ENCODE measurements around the gene USP32. TPM values are rescaled to one million over a fixed set of nuclear protein-coding genes. Genes with fewer than 3 reads are reported as not detected.

The USP32 gene
- total RNA-seq, 1 experiment from 2014 or later, result 73.5 TPM

GRCh38 chr17:60371416-60371815, 20.5 kb downstream of the USP32 start:
- H4K5ac ChIP-seq (ENCODE audit: insufficient read length, low read depth, low read length), result no peak overlapping the region
- H3K9ac ChIP-seq (ENCODE audit: extremely low read depth, insufficient read length, low read length), result no peak overlapping the region
- no peaks in the 10 kb centered on the region for H3K23me2 ChIP-seq (ENCODE audit: insufficient read length, low read depth, low read length, poor library complexity, severe bottlenecking)
- no peak overlapping the region for H4K8ac ChIP-seq (replicated peaks; ENCODE audit: insufficient read length, low read depth, low read length)
- peaks cover 2% of the 10 kb centered on the region; the same call in 1 of the 2 replicates for H3K4me1 ChIP-seq (ENCODE audit: insufficient read depth, low read length)
- Mint-ChIP-seq H3K4me1 (peaks cover 20% of the 10 kb centered on the region in 2 experiments), H3K27me3 (ENCODE audit: low read depth) (no peaks in the 10 kb centered on the region), H3K4me3 (no peak overlapping the region), H3K27ac (no peak overlapping the region), H3K36me3 (ENCODE audit: insufficient read depth in 1 of 3, low read depth in 3 of 3) (peaks cover 0 to 6% (median 2%) of the 10 kb centered on the region in 3 experiments; a peak in 3 of 7 replicates), H3K9me3 (no peaks in the 10 kb centered on the region)
- H3K9me3 ChIP-seq (ENCODE audit: control insufficient read depth, low read depth, low read length), result no peaks in the 10 kb centered on the region
- no peak for TF ChIP-seq CTCF (conservative IDR thresholded peaks at IDR 0.05)
- H4K20me1 ChIP-seq (ENCODE audit: control insufficient read depth, insufficient read depth, insufficient read length), result no peaks in the 10 kb centered on the region
- no CpG with 5 or more reads among the region's 3 CpGs for WGBS (ENCODE audit: extremely low coverage, insufficient read length, low lambda C conversion rate)
- no peak overlapping the region for H2AK5ac ChIP-seq (ENCODE audit: insufficient read length, low read length)
- no peak overlapping the region for H2BK15ac ChIP-seq (ENCODE audit: low read depth, low read length)
- H3K27me3 ChIP-seq (ENCODE audit: insufficient read depth, low read length), result no peaks in the 10 kb centered on the region
- peaks cover 21% of the 10 kb centered on the region; the same call in 1 of the 2 replicates for H3K79me2 ChIP-seq (ENCODE audit: insufficient read depth, low read length)
- no peak overlapping the region for H2BK120ac ChIP-seq (ENCODE audit: low read depth, low read length, poor library complexity, severe bottlenecking)
- no peak overlapping the region for H2BK20ac ChIP-seq (ENCODE audit: low read depth, low read length, poor library complexity, severe bottlenecking)
- no peak overlapping the region for H3K18ac ChIP-seq (ENCODE audit: insufficient read length, low read depth, low read length)
- DNase-seq, result no peak
- H2BK5ac ChIP-seq (ENCODE audit: insufficient read length, low read length), result no peak overlapping the region
- no peak overlapping the region for H2AFZ ChIP-seq (ENCODE audit: low read length)
- no peak overlapping the region for H3K4ac ChIP-seq (ENCODE audit: low read depth, low read length)
- H3K4me2 ChIP-seq (ENCODE audit: insufficient read depth, insufficient read length, low read length), result no peak overlapping the region
- H3T11ph ChIP-seq (ENCODE audit: low read length), result no peak overlapping the region
- H4K91ac ChIP-seq (ENCODE audit: insufficient read length, low read depth, low read length), result no peak overlapping the region
- no peak overlapping the region for H3K23ac ChIP-seq (ENCODE audit: insufficient read length, low read depth, low read length)
- H3K27ac ChIP-seq (ENCODE audit: insufficient read length, low read depth, low read length), result no peak overlapping the region
- no peaks in the 10 kb centered on the region for H3K79me1 ChIP-seq (ENCODE audit: insufficient read depth, low read depth, low read length, poor library complexity, severe bottlenecking)
- H3K14ac ChIP-seq (ENCODE audit: insufficient read depth, low read length), result no peak overlapping the region
- H3K56ac ChIP-seq (ENCODE audit: insufficient read length, low read depth, low read length), result no peak overlapping the region
- H2BK12ac ChIP-seq (ENCODE audit: insufficient read length, low read depth, low read length), result no peak overlapping the region
